Endometrial microvascular endothelial cells (primary cell): Measurements from ENCODE around the gene IL17REL. TPM values are rescaled to one million over a fixed set of nuclear protein-coding genes. Genes with fewer than 3 reads are reported as not detected.

ENCODE experiments used
- in situ Hi-C: cut with HindIII; loops from 2 replicates; pipeline ENCODE4 v1.10.0; 2017; ENCODE audit warnings: low sequenced_read_pairs, low pct_unique_long_range_greater_than_20kb; ENCODE audit errors: inconsistent ontology term
- total RNA-seq: library from RNA; depleted of rRNA; stranded (reverse); fragments of >200 nt; gene quantifications from one replicate; pipeline ENCODE4 v1.2.3, GENCODE V29; 2015; ENCODE audit errors: inconsistent ontology term

The IL17REL gene
- total RNA-seq, 1 donor from 2014 or later, result not detected

GRCh38 chr22:49973018-49973961 is 39.3 kb downstream of the IL17REL start:
- in situ Hi-C loops, result no loop called here

DNA sequence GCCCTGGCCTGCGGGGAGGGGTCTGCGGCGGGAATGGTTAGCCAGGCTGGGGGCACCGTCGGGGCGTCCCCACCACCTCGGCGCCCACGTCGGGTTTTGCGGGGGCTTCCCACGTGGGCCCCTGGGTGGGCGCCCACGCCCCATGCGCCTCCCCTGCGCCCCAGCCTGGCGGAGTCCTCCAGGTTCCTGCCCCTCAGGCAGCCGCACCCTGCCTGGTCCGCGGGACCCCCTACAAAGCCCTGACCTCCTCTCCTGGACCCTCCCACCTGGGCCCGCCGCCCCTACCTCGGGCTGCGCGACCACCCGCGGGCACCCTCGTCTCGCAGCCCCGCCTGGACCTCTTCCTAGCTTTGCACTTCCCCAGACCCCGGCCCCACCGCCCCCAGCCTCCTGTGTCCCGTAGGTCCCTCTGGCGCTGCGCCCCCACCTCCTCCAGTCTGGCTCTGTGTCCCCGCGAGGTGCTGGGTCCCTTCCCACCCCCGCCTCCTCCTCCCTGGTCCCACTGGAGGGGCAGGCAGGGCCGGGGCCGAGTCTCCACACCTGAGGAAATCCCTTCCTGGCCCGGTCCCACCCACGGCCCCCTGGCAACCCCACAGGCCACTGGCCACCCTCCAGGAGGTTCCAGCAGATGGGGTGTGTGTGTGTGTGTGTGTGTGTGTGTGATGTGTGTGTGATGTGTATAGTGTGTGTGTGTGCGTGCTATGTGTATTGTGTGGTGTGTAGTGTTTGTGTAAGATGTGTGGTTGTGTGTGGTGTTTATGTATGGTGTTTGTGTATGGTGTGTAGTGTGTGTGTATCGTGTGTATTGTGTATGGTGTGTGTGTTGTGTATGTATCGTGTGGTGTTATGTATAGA is 40.2 kb downstream of the IL17REL start:
- in situ Hi-C loops, result no loop called here

- in situ Hi-C loops, result no loop called here
Observed at GRCh38 chr22:49971232-49972162, 41.1 kb downstream of the IL17REL start.

DNA sequence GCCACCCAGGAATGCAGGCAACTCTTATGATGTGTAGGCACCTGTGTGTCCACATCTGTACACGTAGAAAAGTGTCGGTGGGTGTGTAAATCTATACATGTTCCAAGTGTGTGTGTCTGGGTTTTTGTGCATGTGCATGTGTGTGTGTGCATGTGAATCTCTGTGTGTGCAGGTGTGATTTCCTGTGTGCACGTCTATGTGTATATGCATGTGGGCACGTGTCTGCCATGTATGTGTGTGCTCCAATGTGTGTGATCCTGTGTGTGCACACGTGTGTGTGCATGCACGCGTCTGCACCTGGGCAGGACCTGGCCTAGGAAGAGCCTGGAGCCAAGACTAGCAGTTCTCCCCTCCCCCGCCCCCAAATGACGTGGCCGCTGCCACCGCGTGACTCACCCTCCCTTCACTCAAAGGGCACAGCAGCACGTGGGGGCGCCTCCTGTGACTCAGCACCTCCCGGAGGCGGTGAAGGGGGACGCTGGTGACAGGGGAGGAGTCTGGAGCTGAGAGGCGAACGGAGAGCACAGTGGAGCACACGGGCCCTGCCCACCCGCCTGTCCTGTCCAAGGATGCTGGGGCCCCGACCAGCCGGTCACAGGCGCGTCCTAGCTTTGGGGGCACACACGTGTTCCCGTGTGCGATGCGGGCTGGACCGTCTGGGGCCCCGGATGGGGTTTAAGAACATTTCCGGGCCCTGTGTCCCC is 41.9 kb downstream of the IL17REL start:
- in situ Hi-C loops, result no loop called here

DNA sequence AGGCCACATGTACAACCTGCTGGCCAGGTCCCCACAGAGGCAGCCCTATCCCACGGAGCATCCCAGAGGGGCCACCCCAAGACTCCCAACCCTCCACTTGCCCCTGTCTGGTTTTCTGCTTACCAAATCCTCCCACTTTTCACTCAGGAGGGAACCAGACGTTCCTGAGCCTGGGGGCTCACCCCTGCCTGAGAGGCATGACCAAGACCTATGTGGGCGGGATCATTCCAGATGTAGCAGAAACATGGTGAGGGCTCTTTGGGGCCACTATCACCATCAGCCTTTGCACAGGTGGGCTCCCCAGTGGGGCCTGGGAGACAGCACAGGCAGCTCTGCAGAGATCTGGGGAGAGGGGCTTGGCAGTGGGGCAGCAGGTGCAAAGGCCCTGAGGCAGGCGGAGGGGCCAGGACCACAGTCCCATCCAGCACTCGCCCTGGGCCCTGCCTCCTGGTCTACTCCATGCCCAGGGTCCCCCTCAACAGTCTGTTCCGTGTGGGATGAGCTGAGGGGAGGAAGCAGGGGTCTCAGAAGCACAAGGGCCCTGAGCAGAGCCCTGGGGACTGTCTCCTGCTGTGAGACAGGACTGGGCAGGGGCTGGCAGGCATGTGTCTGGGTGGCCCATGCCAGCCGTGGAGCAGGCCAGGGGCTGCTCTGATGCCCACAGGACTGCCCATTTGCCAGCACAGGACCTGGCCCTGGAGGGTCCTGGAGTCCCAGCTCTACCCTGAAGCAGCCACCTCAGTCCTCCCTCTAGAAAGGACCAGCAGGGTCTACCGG is 42.6 kb downstream of the IL17REL start:
- in situ Hi-C loops, result no loop called here

- in situ Hi-C loops, result no loop called here
Observed at GRCh38 chr22:49968831-49969661, 43.5 kb downstream of the IL17REL start.

DNA sequence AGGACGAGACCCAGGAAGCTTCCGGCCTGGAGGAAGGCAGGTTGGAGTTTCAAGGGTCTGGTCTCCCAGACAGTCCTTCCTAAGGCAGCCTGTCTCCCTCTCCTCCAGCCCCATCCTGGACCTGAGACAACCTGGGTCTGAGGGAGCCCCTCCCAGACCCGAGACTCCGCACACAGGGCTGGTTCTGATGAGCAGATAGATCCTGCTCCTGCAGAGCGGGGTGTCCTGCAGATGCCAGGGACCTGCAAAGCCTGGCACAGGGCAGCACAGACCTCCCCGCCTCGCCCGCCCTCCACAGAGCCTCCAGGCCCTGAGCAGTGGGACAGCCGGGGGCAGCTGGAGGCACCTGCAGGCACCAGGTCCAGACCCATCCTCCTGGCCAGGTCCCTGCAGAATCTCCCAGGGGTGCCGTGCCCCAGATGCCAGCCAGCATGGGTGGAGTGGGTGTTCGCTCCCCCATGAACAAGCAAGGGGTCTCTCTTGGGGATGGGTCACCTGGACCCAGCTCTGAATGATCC is 44.2 kb downstream of the IL17REL start:
- in situ Hi-C loops, result no loop called here

- in situ Hi-C loops, result no loop called here
Observed at GRCh38 chr22:49967706-49968208, 44.8 kb downstream of the IL17REL start.

GRCh38 chr22:49966774-49967705 is 45.5 kb downstream of the IL17REL start:
- in situ Hi-C loops, result no loop called here

GRCh38 chr22:49966041-49966773 is 46.4 kb downstream of the IL17REL start:
- in situ Hi-C loops, result no loop called here

DNA sequence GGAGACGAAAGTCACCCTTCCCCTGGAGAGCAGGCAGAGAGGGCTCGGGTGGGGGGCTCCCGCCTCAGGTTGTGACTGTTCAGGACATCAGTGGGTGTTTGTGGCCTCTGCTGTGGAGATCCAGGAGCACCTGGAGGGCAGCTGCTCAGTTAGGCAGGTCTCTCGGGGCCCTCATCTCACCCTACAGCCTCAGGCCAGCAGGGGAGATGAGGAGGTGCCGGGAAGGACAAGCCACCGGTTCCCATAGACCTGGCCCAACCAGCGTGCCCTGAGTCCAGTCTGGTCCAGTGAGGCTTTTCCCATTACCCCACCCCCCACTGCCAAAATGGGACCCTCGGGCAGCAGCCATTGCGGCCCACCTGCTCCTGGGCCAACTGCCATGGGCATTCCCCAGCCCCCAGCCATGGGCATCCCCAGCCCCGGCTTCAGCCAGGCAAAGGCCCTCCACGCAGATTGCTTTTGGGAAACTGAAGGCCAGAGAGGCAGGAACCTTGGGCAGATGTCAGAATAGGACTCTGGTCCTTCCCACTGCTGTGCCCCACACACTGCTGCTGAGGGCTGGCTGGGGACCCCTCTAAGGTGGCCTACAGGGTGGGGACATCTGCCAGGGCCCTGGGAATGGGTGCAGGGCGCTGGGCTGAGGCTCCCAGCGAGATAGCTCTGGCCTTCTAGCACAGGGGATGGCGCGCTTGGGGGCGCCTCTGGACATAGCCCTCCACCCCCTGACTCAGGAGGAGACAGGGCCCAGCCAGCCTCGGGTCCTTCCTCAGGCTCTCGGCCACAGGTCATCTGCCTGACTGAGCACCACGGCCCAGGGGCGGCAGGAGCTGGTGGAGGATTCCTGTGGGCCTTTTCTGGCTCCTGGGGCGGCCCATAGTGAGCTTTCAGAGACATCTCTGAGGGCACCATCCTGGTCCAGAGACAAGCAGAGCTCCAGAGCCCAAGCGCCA is 47.2 kb downstream of the IL17REL start:
- in situ Hi-C loops, result no loop called here

- in situ Hi-C loops, result no loop called here
Observed at GRCh38 chr22:49964136-49965090, 48.2 kb downstream of the IL17REL start.

- in situ Hi-C loops, result no loop called here
Observed at GRCh38 chr22:49963647-49964026, 48.9 kb downstream of the IL17REL start.
